Naive thymus-derived CD4-positive, alpha-beta T cell (primary cell): ENCODE measurements around the gene PML. TPM values are rescaled to one million over a fixed set of nuclear protein-coding genes. Genes with fewer than 3 reads are reported as not detected.

Experiments
- ATAC-seq: fragments of 150-1000 bp; cut with Tn5 transposase; 2 replicates; pipeline ENCODE4 v1.10.0; 2021; ENCODE audit warnings: mild to moderate bottlenecking, moderate library complexity
- CTCF ChIA-PET: fragments of 350-600 bp; sonication (Branson Sonifier 250); formaldehyde crosslinking; loops from one replicate; lab custom pipeline; 2021; ENCODE audit warnings: antibody characterized with exemption; lab: Charles Lee
- POLR2A ChIA-PET: fragments of 350-600 bp; sonication (Branson Sonifier 250); formaldehyde crosslinking; loops from one replicate; lab custom pipeline; 2021; ENCODE audit warnings: antibody characterized with exemption, inconsistent platforms; lab: Charles Lee
- DNase-seq, 9 donors: peaks; one replicate each; pipeline versions ENCODE4 v3.0.0 to v3.0.0-alpha.2; 2020 to 2022; ENCODE audit warnings: mixed read lengths in 1 of 9
- H3K27ac ChIP-seq: one replicate; pipeline ENCODE4 v1.7.0; 2013; ENCODE audit warnings: mild to moderate bottlenecking, low read depth, low read length, moderate library complexity
- H3K27me3 ChIP-seq, 2 donors: one replicate each; pipeline ENCODE4 v1.7.0; 2013; ENCODE audit warnings: low read length in 2 of 2, mild to moderate bottlenecking in 2 of 2, moderate library complexity in 2 of 2; ENCODE audit not compliant: control insufficient read depth in 2 of 2, insufficient read depth in 2 of 2
- H3K36me3 ChIP-seq, 3 experiments: 1 replicate in 2 of 3; 2 replicates in 1 of 3; pipeline ENCODE4 v1.7.0; 2013; ENCODE audit warnings: low read length in 3 of 3, mild to moderate bottlenecking in 3 of 3, moderate library complexity in 1 of 3; ENCODE audit not compliant: insufficient read depth in 3 of 3, control insufficient read depth in 2 of 3
- H3K4me1 ChIP-seq, 2 donors: one replicate each; pipeline ENCODE4 v1.7.0; 2013; ENCODE audit warnings: low read length in 2 of 2, mild to moderate bottlenecking in 2 of 2, moderate library complexity in 1 of 2; ENCODE audit not compliant: control insufficient read depth in 2 of 2, insufficient read depth in 2 of 2
- H3K4me3 ChIP-seq: 2 replicates; pipeline ENCODE4 v1.7.0; 2013; ENCODE audit warnings: mild to moderate bottlenecking, low read length
- H3K9me3 ChIP-seq, 3 experiments: 1 replicate in 2 of 3; 2 replicates in 1 of 3; pipeline ENCODE4 v1.7.0; 2013; ENCODE audit warnings: low read length in 3 of 3; ENCODE audit not compliant: control insufficient read depth in 2 of 3
- H3K27ac Mint-ChIP-seq, 9 donors: one replicate each; pipeline ENCODE4 v1.8.0; 2020 to 2022; ENCODE audit warnings: mixed read lengths in 9 of 9, mild to moderate bottlenecking in 8 of 9, moderate library complexity in 5 of 9, inconsistent platforms in 2 of 9
- H3K27me3 Mint-ChIP-seq, 5 donors: one replicate each; pipeline ENCODE4 v1.8.0; 2021 to 2022; ENCODE audit warnings: mixed read lengths in 5 of 5, mild to moderate bottlenecking in 1 of 5
- H3K36me3 Mint-ChIP-seq, 5 donors: one replicate each; pipeline ENCODE4 v1.8.0; 2020 to 2022; ENCODE audit warnings: mixed read lengths in 5 of 5, mild to moderate bottlenecking in 3 of 5, inconsistent platforms in 1 of 5
- H3K4me1 Mint-ChIP-seq, 7 donors: one replicate each; pipeline ENCODE4 v1.8.0; 2020 to 2022; ENCODE audit warnings: mixed read lengths in 7 of 7, mild to moderate bottlenecking in 3 of 7, inconsistent platforms in 1 of 7
- H3K4me3 Mint-ChIP-seq, 10 donors: one replicate each; pipeline ENCODE4 v1.8.0; 2020 to 2022; ENCODE audit warnings: mild to moderate bottlenecking in 10 of 10, mixed read lengths in 10 of 10, moderate library complexity in 6 of 10, inconsistent platforms in 2 of 10
- H3K9me3 Mint-ChIP-seq, 11 donors: one replicate each; pipeline ENCODE4 v1.8.0; 2020 to 2022; ENCODE audit warnings: mixed read lengths in 11 of 11, mild to moderate bottlenecking in 4 of 11, inconsistent platforms in 1 of 11, moderate library complexity in 1 of 11
- intact Hi-C, 2 donors: fragments of 100-400 bp; cut with micrococcal nuclease; formaldehyde crosslinking; loops; one replicate each; pipeline ENCODE4 v1.15.1; 2023
- polyA plus RNA-seq, 2 donors: library from polyadenylated mRNA; unstranded; fragments of 300-500 nt; fragmentation: Illumina TruSeq; gene quantifications; one replicate each; pipeline ENCODE4 v1.2.3, GENCODE V29; 2021
- total RNA-seq, 6 experiments: library from RNA in 5 of 6; stranded (reverse) in 5 of 6; gene quantifications; 1 replicate in 5 of 6; 2 replicates in 1 of 6; pipeline ENCODE4 v1.2.3 and lab custom pipeline; 2021 to 2026

Gene PML
- total and polyA plus RNA-seq, 7 experiments from 2014 or later = 18.1 to 113 (median 51.7) TPM

GRCh38 chr15:74010929-74011540 lies 16.5 kb downstream of the PML start:
- DNase-seq = no peak
- Histone ChIP-seq H3K36me3 (peaks cover 0 to 14% (median 0%) of the 10 kb centered on the region in 3 experiments), H3K4me3 (no peak overlapping the region), H3K4me1 (peaks cover 11 to 35% of the 10 kb centered on the region in 2 donors), H3K9me3 (no peaks in the 10 kb centered on the region), H3K27me3 (no peaks in the 10 kb centered on the region), H3K27ac (no peak overlapping the region)
- Mint-ChIP-seq H3K27ac (peak overlapping the region in 5 of 9 donors; percentile 22 to 56 (median 26)), H3K4me1 (peaks cover 39 to 85% (median 78%) of the 10 kb centered on the region in 7 donors), H3K36me3 (peaks cover 3 to 57% (median 39%) of the 10 kb centered on the region in 5 donors), H3K27me3 (no peaks in the 10 kb centered on the region), H3K9me3 (no peaks in the 10 kb centered on the region), H3K4me3 (peak overlapping the region in 2 of 10 donors; percentile 20 to 29)
- intact Hi-C loops = no loop called here
- ATAC-seq = no peak
- POLR2A ChIA-PET = interaction anchor here (0.8 to 1.4 kb wide), 3 partner anchors 9 to 17 kb away, joined by 3 to 5 read pairs (median 3); partner anchors contain the start of gene PML
- CTCF ChIA-PET = interaction anchor here (1.6 kb wide), 1 partner anchor 37 kb away, joined by 3 read pairs; no protein-coding TSS in a partner anchor

GRCh38 chr15:74011610-74012009 lies 17.1 kb downstream of the PML start:
- Histone ChIP-seq H3K27me3 (no peaks in the 10 kb centered on the region), H3K4me1 (peaks cover 11 to 33% of the 10 kb centered on the region in 2 donors), H3K36me3 (peaks cover 0 to 14% (median 0%) of the 10 kb centered on the region in 3 experiments), H3K9me3 (no peaks in the 10 kb centered on the region), H3K27ac (no peak overlapping the region), H3K4me3 (no peak overlapping the region)
- POLR2A ChIA-PET = interaction anchor here (1.2 kb wide), 1 partner anchor 10 kb away, joined by 3 read pairs; no protein-coding TSS in a partner anchor
- Mint-ChIP-seq H3K27me3 (no peaks in the 10 kb centered on the region), H3K27ac (peak overlapping the region in 2 of 9 donors; percentile 39 to 56), H3K4me3 (peak overlapping the region in 3 of 10 donors; percentile 10 to 29 (median 20)), H3K9me3 (no peaks in the 10 kb centered on the region), H3K4me1 (peaks cover 36 to 84% (median 74%) of the 10 kb centered on the region in 7 donors), H3K36me3 (peaks cover 3 to 53% (median 35%) of the 10 kb centered on the region in 5 donors)
- CTCF ChIA-PET = interaction anchor here (1.6 kb wide), 1 partner anchor 37 kb away, joined by 3 read pairs; no protein-coding TSS in a partner anchor
- ATAC-seq (no peak), DNase-seq (no peak)
- intact Hi-C loops = no loop called here

GRCh38 chr15:74013374-74013894 lies 18.9 kb downstream of the PML start:
- H3K27me3 Mint-ChIP-seq = no peaks in the 10 kb centered on the region
- Histone ChIP-seq H3K4me1 (peaks cover 0 to 15% of the 10 kb centered on the region in 2 donors), H3K36me3 (peaks cover 0 to 14% (median 0%) of the 10 kb centered on the region in 3 experiments), H3K9me3 (no peaks in the 10 kb centered on the region), H3K27ac (no peak overlapping the region), H3K27me3 (no peaks in the 10 kb centered on the region), H3K4me3 (no peak overlapping the region)
- DNase-seq (no peak), ATAC-seq (no peak)
- peaks cover 18 to 66% (median 56%) of the 10 kb centered on the region in 7 donors for H3K4me1 Mint-ChIP-seq
- CTCF ChIA-PET = interaction anchor here (0.7 to 1.3 kb wide), 3 partner anchors 35 to 786 kb away, joined by 3 to 5 read pairs (median 5); no protein-coding TSS in a partner anchor
- intact Hi-C loops = no loop called here
- POLR2A ChIA-PET = interaction anchor here (1.1 kb wide), 1 partner anchor 19 kb away, joined by 4 read pairs; the partner anchor contains the start of gene PML
- H3K36me3 Mint-ChIP-seq = peaks cover 3 to 47% (median 28%) of the 10 kb centered on the region in 5 donors
- H3K4me3 Mint-ChIP-seq = no peak overlapping the region
- no peak overlapping the region for H3K27ac Mint-ChIP-seq
- no peaks in the 10 kb centered on the region for H3K9me3 Mint-ChIP-seq

GRCh38 chr15:74019734-74020133 lies 25.2 kb downstream of the PML start:
- Mint-ChIP-seq H3K4me3 (no peak overlapping the region), H3K27me3 (no peaks in the 10 kb centered on the region), H3K36me3 (peaks cover 14 to 34% (median 23%) of the 10 kb centered on the region in 5 donors), H3K4me1 (peaks cover 15 to 29% (median 27%) of the 10 kb centered on the region in 7 donors), H3K9me3 (no peaks in the 10 kb centered on the region), H3K27ac (peak overlapping the region in 1 of 9 donors; percentile 7)
- ATAC-seq (no peak), DNase-seq (no peak)
- peaks cover 7 to 37% (median 8%) of the 10 kb centered on the region in 3 experiments for H3K36me3 ChIP-seq
- intact Hi-C loops = loop anchor here in 1 of 2 donors (2.0 kb wide), 1 partner anchor 15 kb away; no protein-coding TSS in a partner anchor
- peaks cover 0 to 3% of the 10 kb centered on the region in 2 donors for H3K4me1 ChIP-seq
- no peak overlapping the region for H3K4me3 ChIP-seq
- H3K27ac ChIP-seq = no peak overlapping the region
- no peaks in the 10 kb centered on the region for H3K27me3 ChIP-seq
- CTCF ChIA-PET = no interaction called here
- no peaks in the 10 kb centered on the region for H3K9me3 ChIP-seq
- POLR2A ChIA-PET = interaction anchor here (1.3 kb wide), 1 partner anchor 9 kb away, joined by 3 read pairs; no protein-coding TSS in a partner anchor

GRCh38 chr15:74022706-74023470 lies 28.4 kb downstream of the PML start:
- H3K27ac Mint-ChIP-seq = peak overlapping the region in 3 of 9 donors; percentile 1 to 55 (median 34)
- intact Hi-C loops = no loop called here
- ChIA-PET POLR2A (no interaction called here), CTCF (no interaction called here)
- Histone ChIP-seq H3K9me3 (no peaks in the 10 kb centered on the region), H3K27ac (no peak overlapping the region), H3K36me3 (peaks cover 8 to 60% (median 9%) of the 10 kb centered on the region in 3 experiments), H3K4me1 (no peaks in the 10 kb centered on the region), H3K4me3 (no peak overlapping the region), H3K27me3 (no peaks in the 10 kb centered on the region)
- no peaks in the 10 kb centered on the region for H3K27me3 Mint-ChIP-seq
- no peak for ATAC-seq
- no peaks in the 10 kb centered on the region for H3K9me3 Mint-ChIP-seq
- H3K36me3 Mint-ChIP-seq = peaks cover 12 to 29% (median 19%) of the 10 kb centered on the region in 5 donors
- no peak overlapping the region for H3K4me3 Mint-ChIP-seq
- peaks cover 4 to 19% (median 14%) of the 10 kb centered on the region in 7 donors for H3K4me1 Mint-ChIP-seq
- no peak for DNase-seq

- H3K4me1 ChIP-seq = no peaks in the 10 kb centered on the region
- intact Hi-C loops = no loop called here
- Mint-ChIP-seq H3K36me3 (peaks cover 12 to 34% (median 23%) of the 10 kb centered on the region in 5 donors), H3K27ac (peak overlapping the region in 2 of 9 donors; percentile 43 to 46), H3K27me3 (no peaks in the 10 kb centered on the region), H3K9me3 (no peaks in the 10 kb centered on the region), H3K4me1 (peaks cover 4 to 19% (median 12%) of the 10 kb centered on the region in 7 donors), H3K4me3 (no peak overlapping the region)
- no peak for ATAC-seq
- no peak for DNase-seq
- ChIA-PET POLR2A (interaction anchor here (1.2 kb wide), 1 partner anchor 30 kb away, joined by 3 read pairs; the partner anchor contains the start of gene PML), CTCF (no interaction called here)
- peaks cover 8 to 62% (median 9%) of the 10 kb centered on the region in 3 experiments for H3K36me3 ChIP-seq
- no peak overlapping the region for H3K27ac ChIP-seq
- no peaks in the 10 kb centered on the region for H3K27me3 ChIP-seq
- H3K4me3 ChIP-seq = no peak overlapping the region
- no peaks in the 10 kb centered on the region for H3K9me3 ChIP-seq
Measured at GRCh38 chr15:74024687-74025086, 30.2 kb downstream of the PML start.
